ENCODE data around the gene HOXA7. TPM values are rescaled to one million over a fixed set of nuclear protein-coding genes. Genes with fewer than 3 reads are reported as not detected.

The HOXA7 gene
- total RNA-seq, 1 donor from 2014 or later: 17.9 TPM

DNA sequence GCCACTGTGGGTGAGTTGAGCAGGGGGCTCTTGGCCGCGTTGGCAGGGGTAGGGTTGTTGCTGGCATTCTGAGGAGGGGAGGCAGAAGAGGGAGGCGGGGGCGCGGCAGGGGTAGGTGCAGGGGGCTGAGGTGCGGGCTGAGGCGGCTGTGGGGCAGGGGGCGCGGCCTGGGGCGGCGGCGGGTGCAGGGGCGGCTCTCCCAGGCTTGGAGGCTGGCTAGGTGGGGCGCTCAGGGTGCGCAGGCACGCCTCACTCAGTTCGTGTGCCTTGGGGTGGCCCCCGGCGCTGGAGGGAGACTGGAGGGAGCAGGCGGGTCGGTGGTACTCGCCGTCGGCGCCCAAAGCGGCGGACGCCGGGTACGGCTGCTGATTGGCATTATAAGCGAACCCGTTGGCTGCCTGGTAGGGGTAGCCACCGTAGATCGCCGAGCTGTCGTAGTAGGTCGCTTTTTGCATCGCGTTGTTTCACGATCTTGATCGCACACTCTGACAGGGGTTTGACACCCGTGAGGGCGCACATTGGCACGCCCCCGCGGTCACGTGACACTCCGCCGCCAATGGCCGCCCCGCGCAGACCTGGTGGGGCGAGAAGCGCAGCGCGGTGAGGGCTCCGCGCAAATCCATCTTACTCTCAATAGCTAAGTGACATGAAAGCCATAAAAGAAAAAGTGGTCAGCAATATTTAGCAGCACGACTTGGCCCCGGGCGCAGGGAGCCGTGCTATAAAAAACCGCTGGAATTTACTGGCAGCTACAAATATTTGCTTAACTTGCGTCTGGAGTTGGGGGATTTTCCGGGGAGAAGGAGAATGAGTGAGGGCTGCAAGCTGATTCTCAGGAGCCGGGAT, 46.1 kb downstream of the HOXA7 start:
- Mint-ChIP-seq H3K36me3 (peaks cover 8% of the 10 kb centered on the region), H3K27ac (peak overlapping the region; percentile 100), H3K9me3 (no peaks in the 10 kb centered on the region), H3K4me1 (peaks cover 63% of the 10 kb centered on the region), H3K4me3 (peak overlapping the region; percentile 98), H3K27me3 (ENCODE audit: low read depth) (no peaks in the 10 kb centered on the region)
- peak; percentile 82 to 93 for DNase-seq (ENCODE audit: low spot score in 2 of 2, unreplicated experiment in 2 of 2)
- TF ChIP-seq, protein P1, sequence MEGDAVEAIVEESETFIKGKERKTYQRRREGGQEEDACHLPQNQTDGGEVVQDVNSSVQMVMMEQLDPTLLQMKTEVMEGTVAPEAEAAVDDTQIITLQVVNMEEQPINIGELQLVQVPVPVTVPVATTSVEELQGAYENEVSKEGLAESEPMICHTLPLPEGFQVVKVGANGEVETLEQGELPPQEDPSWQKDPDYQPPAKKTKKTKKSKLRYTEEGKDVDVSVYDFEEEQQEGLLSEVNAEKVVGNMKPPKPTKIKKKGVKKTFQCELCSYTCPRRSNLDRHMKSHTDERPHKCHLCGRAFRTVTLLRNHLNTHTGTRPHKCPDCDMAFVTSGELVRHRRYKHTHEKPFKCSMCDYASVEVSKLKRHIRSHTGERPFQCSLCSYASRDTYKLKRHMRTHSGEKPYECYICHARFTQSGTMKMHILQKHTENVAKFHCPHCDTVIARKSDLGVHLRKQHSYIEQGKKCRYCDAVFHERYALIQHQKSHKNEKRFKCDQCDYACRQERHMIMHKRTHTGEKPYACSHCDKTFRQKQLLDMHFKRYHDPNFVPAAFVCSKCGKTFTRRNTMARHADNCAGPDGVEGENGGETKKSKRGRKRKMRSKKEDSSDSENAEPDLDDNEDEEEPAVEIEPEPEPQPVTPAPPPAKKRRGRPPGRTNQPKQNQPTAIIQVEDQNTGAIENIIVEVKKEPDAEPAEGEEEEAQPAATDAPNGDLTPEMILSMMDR (IDR thresholded peaks at IDR 0.05; ENCODE audit: unreplicated experiment): no peak

DNA sequence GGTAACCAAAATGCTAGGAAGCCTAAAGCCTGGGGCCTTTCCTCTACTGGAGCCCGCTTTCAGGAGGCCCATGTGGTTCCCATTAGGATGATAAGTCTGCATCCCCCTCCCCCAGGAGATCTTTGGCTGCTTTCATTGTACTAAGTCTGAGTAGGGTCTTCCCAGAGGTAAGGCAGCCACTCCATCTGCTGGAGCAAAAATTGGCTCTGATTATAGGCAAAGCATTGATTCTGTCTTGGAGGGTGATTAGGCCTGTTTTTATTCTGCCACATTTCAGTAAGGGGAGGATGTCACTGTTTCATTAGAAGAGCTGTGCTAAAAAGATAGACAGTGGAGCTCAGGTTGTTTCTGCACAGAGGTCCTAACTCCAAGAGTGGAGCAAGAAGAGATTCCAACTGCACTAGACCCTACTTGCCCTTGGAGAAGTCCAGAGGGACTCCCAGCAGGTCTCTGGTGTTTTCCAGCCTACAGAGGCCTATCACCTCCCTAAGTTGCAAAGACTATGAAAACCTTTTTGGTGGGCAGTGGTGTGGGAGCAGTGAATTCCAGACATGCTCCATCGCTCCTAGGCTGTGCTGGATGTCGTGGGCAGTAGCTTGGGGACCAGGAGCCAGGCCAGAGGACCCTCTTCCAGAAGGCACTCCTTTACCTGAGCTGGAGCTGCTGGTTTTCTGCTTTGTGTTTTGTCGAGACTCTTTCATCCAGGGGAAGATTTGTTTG, 46.8 kb downstream of the HOXA7 start:
- peaks cover 71% of the 10 kb centered on the region for H3K4me1 Mint-ChIP-seq
- TF ChIP-seq, protein P1 (IDR thresholded peaks at IDR 0.05; ENCODE audit: unreplicated experiment): no peak
- H3K27ac Mint-ChIP-seq: peak overlapping the region; percentile 100
- H3K36me3 Mint-ChIP-seq: peaks cover 3% of the 10 kb centered on the region
- no peak for DNase-seq (ENCODE audit: low spot score in 2 of 2, unreplicated experiment in 2 of 2)
- peak overlapping the region; percentile 98 for H3K4me3 Mint-ChIP-seq
- no peaks in the 10 kb centered on the region for H3K27me3 Mint-ChIP-seq (ENCODE audit: low read depth)
- H3K9me3 Mint-ChIP-seq: no peaks in the 10 kb centered on the region

DNA sequence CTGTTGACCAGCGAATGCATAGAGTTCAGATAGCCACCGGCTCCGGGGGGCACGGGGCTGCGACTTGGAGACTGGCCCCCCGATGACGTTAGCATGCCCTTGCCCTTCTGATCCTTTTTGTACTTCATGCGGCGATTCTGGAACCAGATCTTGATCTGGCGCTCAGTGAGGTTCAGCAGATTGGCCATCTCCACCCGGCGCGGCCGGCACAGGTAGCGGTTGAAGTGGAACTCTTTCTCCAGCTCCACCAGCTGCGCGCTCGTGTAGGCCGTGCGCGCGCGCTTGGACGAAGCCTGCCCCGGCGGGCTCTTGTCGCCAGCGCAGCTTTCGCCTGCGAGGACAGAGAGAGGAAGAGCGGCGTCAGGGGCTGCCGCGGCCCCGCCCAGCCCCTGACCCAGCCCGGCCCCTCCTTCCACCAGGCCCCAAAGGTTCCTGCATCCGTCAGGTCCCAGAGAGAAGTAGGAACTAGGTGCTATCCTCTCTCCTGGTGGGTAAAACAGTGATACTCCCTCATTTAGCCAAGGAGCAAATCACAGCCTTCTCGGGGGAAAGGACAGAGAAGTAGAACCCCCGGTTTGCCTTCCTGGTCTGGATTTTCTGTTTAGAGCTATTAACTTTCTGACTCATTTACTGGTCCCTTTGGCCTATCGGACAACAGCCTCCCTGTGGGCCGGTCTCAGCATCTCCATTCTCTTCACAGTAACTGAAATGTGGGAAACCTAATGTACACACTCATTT, 47.9 kb downstream of the HOXA7 start:
- Mint-ChIP-seq H3K27me3 (ENCODE audit: low read depth) (no peaks in the 10 kb centered on the region), H3K36me3 (peaks cover 3% of the 10 kb centered on the region), H3K27ac (peak overlapping the region; percentile 100), H3K4me3 (peak overlapping the region; percentile 98), H3K9me3 (no peaks in the 10 kb centered on the region), H3K4me1 (peaks cover 78% of the 10 kb centered on the region)
- TF ChIP-seq, protein P1 (IDR thresholded peaks at IDR 0.05; ENCODE audit: unreplicated experiment): no peak
- no peak for DNase-seq (ENCODE audit: low spot score in 2 of 2, unreplicated experiment in 2 of 2)

DNA sequence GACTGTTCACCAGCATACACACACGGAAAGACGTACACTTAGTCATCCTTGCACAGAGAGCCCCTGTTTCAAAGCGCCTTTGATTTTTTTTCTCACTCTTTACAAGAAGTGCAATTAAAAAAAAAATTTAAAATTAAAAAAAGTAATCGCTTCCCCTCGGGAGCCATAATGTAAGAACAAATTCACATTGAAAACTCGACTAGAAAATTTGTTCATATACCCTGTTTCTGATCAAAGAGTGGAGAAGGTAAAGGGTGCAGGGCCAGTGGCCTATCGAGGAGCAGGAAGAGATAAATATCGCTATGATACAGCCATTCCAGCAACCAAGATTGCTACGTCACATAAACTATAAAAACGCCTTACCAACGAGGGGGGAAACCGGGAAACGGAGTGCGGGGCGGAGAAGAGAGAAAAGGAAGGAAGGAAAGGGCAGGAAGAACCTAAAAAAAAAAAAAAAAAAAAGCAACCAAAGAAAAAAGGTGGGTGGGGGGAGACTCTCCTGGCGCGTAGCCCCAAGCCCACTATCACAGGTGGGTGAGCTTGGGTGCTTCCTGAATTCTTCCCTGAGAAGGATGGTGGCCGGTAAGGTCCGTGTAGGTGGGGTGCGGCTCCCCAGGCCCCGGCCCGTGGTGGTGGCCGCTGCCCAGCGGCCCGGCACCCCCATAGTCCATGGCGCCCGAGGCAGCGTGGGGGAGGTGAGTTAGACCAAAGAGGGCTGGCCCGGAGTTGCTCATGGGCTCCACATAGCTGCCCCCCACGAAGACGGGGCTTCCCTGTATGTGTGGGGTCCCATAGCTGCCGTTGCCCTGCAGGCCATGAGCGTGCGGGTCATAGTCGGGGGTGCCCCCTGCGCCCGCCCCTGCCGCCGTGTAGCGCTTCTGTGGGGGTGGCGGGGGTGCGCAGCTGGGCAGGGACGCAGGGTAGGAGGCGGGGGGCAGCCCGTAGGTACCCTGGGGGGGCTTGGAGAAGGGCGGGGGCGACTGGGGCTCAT, 48.8 kb downstream of the HOXA7 start:
- no peak for DNase-seq (ENCODE audit: low spot score in 2 of 2, unreplicated experiment in 2 of 2)
- TF ChIP-seq, protein P1 (IDR thresholded peaks at IDR 0.05; ENCODE audit: unreplicated experiment): no peak
- Mint-ChIP-seq H3K36me3 (peaks cover 3% of the 10 kb centered on the region), H3K9me3 (no peaks in the 10 kb centered on the region), H3K27ac (peak overlapping the region; percentile 100), H3K27me3 (ENCODE audit: low read depth) (no peaks in the 10 kb centered on the region), H3K4me1 (peaks cover 86% of the 10 kb centered on the region), H3K4me3 (peak overlapping the region; percentile 98)

GRCh38 chr7:27106901-27107240, 49.6 kb downstream of the HOXA7 start:
- H3K4me3 Mint-ChIP-seq: peak overlapping the region; percentile 98
- TF ChIP-seq, protein P1 (IDR thresholded peaks at IDR 0.05; ENCODE audit: unreplicated experiment): no peak
- peak overlapping the region; percentile 100 for H3K27ac Mint-ChIP-seq
- peaks cover 3% of the 10 kb centered on the region for H3K36me3 Mint-ChIP-seq
- no peak for DNase-seq (ENCODE audit: low spot score in 2 of 2, unreplicated experiment in 2 of 2)
- H3K9me3 Mint-ChIP-seq: no peaks in the 10 kb centered on the region
- H3K4me1 Mint-ChIP-seq: peaks cover 90% of the 10 kb centered on the region
- no peaks in the 10 kb centered on the region for H3K27me3 Mint-ChIP-seq (ENCODE audit: low read depth)
